Measurements from ENCODE around the gene ALDH7A1.

ALDH7A1 gene

GRCh38 chr5:126501448-126501847, 93.6 kb downstream of the ALDH7A1 start:
- DNase-seq = no peak

- DNase-seq = peak; percentile 53
These were observed 95.1 kb downstream of the ALDH7A1 start for GRCh38 chr5:126499853-126500342.

GRCh38 chr5:126499278-126499677, 95.7 kb downstream of the ALDH7A1 start:
- no peak for DNase-seq

GRCh38 chr5:126497506-126497905, 97.5 kb downstream of the ALDH7A1 start:
- DNase-seq = no peak

GRCh38 chr5:126494393-126494792, 100.6 kb downstream of the ALDH7A1 start:
- DNase-seq = no peak

GRCh38 chr5:126492939-126493338, 102.1 kb downstream of the ALDH7A1 start:
- DNase-seq = no peak

- DNase-seq = no peak
These were observed 104.7 kb downstream of the ALDH7A1 start for GRCh38 chr5:126490167-126490940.

- no peak for DNase-seq
These were observed 106.5 kb downstream of the ALDH7A1 start for GRCh38 chr5:126488443-126489065.

GRCh38 chr5:126487596-126487995, 107.4 kb downstream of the ALDH7A1 start:
- DNase-seq = no peak

- DNase-seq = no peak
These were observed 108.7 kb downstream of the ALDH7A1 start for GRCh38 chr5:126486332-126486731.

GRCh38 chr5:126484253-126484652, 110.8 kb downstream of the ALDH7A1 start:
- no peak for DNase-seq

- DNase-seq = no peak
These were observed 111.9 kb downstream of the ALDH7A1 start for GRCh38 chr5:126483156-126483555.

GRCh38 chr5:126482591-126482990, 112.4 kb downstream of the ALDH7A1 start:
- no peak for DNase-seq

GRCh38 chr5:126481243-126481642, 113.8 kb downstream of the ALDH7A1 start:
- DNase-seq = no peak

All from activated CD4-positive, alpha-beta T cell treated with anti-CD3 and anti-CD28 coated beads, Interleukin-2, amount 50 U/mL, for 16 hours (primary cell).